SHP77 (cell line): ENCODE results near the gene SKI.
"Not testable (repeated sequence)": the region's sequence is repeated elsewhere in the genome, so short reads cannot be mapped to it uniquely, and the experiment has no call there.

Experiments used
- DNase-seq, 2 experiments: peaks; one replicate each; lab custom pipeline; 2025; lab: John Stamatoyannopoulos, UW

Gene SKI

GRCh38 chr1:2259668-2260402 is 31.7 kb downstream of the SKI start:
- no peak for DNase-seq

GRCh38 chr1:2260470-2260869 is 32.4 kb downstream of the SKI start:
- not testable (repeated sequence) for DNase-seq

GRCh38 chr1:2260917-2261316 is 32.8 kb downstream of the SKI start:
- DNase-seq: no peak

GRCh38 chr1:2261476-2262395 is 33.6 kb downstream of the SKI start:
- DNase-seq: not testable (repeated sequence)

GRCh38 chr1:2266301-2266975 is 38.3 kb downstream of the SKI start:
- no peak for DNase-seq

- no peak for DNase-seq
Observed at GRCh38 chr1:2267051-2267830, 39.1 kb downstream of the SKI start.

- DNase-seq: no peak
Observed at GRCh38 chr1:2267862-2268261, 39.7 kb downstream of the SKI start.

GRCh38 chr1:2268285-2269056 is 40.4 kb downstream of the SKI start:
- no peak for DNase-seq

- DNase-seq: no peak
Observed at GRCh38 chr1:2269193-2269921, 41.2 kb downstream of the SKI start.

GRCh38 chr1:2269922-2270259 is 41.8 kb downstream of the SKI start:
- DNase-seq: no peak

GRCh38 chr1:2270260-2271100 is 42.4 kb downstream of the SKI start:
- no peak for DNase-seq

GRCh38 chr1:2271211-2271721 is 43.1 kb downstream of the SKI start:
- DNase-seq: no peak

- no peak for DNase-seq
Observed at GRCh38 chr1:2271841-2272655, 43.9 kb downstream of the SKI start.

GRCh38 chr1:2272686-2273400 is 44.7 kb downstream of the SKI start:
- no peak for DNase-seq

- DNase-seq: no peak
Observed at GRCh38 chr1:2273401-2274090, 45.4 kb downstream of the SKI start.

- DNase-seq: no peak
Observed at GRCh38 chr1:2274231-2274928, 46.3 kb downstream of the SKI start.
